ENCODE measurements around the gene ZNF138.
A peak's percentile ranks its signal among the peaks of the same experiment; 100 is the strongest.

ZNF138 gene

DNA sequence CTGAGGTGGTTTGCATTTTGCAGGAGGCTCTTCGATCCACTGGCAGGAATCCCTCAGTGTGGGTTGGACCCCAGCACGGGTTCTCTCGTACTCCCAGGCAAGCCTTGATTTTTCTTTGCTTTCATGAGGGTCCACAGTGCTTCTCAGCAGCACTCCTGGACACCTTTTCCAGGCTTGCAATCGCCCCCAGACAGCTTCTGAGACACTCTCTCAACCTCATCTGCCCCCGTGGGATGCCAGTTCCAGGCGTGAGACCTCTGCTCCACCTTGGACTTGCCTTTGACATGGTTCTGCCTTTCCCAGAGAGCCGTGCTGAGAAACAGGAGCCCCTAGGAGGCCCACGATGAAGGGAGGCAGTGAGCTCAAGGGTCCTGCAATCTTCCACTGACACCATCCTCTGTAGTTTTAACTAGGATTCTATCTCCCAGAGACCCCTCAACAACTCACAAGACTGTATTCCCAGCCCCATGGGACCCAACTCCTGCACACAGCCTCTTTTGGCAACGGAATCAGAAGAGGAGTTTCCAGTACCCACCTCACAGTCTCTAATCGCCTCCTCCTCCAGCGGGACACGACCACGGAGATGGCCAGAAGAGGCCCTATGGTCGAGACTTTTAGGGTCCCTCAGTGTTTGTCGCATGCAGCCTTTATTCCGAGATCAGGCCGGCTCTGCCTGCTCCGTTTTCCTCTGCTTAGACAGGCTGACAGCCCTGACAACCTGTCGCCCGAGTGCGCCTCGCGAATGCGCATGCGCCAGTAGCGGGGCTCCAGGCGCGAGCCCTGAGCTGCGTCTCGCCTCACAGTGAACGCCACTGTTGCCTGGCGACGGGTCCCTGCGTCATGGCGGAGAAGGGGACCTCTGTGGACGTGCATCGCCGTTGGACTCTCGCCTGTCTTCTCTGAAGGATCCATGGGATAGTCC, 82.8 kb downstream of the ZNF138 start:
- DNase-seq: no peak

DNA sequence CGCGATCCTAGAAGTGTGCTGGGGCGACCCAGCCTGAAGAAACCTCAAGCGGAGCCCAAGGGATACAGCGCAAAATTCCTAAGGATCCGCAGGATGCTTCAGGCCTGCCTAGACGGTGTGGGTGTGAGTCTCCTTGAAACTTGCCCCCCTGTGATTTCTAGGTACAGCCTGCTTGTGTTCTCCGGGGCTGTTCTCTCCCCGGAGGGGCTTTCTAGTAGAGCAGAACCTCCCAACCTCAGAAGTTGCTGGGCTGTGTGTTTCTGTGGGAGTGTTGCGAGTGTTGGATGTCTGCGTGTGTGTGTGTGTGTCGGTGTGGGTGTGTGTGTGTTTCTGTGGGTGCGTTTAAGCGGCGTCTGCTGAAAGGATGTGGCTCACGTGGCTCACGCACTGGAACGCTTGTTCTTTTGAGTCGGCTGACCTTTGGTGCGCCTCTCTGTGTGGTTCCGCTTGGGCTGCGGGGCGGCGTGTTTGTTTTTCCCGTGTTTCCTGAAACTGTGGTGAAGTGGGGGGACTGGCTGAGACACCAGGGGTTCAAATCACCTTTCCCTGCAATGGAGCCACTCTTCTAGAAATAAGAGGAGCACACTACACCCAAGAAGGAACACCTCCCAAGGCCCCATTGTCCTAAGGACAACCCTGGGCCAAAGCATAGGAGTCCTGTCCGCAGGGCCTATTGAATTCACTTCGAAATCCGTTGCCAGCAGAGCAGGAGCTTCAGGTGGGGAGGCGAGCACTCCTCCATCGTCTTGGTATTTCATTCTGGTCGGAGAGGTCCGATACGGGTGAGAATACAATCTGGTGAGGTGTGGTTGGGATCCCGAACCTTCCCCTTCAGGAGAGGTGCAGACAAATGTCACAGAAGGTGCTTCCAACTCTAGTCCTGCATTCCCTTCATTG, 83.7 kb downstream of the ZNF138 start:
- no peak for DNase-seq

DNA sequence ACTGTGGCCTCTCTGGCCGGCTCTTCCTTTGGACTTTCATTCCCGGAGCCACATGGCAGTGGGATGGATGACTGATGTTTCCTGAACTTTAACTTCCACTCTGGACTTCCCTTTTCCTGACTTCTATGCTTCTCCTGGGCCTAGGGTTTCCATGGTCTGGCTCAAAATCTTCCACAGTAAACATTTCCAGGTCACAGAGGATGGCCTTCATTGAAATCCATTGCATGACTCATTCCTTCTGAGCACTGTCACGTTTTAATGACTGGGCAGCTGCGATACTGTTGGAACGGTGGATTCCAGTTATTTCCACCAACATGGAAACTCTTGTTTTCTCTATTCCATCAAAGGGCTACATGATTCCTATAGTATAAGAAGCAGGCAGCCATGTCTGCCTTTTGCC, 84.5 kb downstream of the ZNF138 start:
- DNase-seq: no peak

DNA sequence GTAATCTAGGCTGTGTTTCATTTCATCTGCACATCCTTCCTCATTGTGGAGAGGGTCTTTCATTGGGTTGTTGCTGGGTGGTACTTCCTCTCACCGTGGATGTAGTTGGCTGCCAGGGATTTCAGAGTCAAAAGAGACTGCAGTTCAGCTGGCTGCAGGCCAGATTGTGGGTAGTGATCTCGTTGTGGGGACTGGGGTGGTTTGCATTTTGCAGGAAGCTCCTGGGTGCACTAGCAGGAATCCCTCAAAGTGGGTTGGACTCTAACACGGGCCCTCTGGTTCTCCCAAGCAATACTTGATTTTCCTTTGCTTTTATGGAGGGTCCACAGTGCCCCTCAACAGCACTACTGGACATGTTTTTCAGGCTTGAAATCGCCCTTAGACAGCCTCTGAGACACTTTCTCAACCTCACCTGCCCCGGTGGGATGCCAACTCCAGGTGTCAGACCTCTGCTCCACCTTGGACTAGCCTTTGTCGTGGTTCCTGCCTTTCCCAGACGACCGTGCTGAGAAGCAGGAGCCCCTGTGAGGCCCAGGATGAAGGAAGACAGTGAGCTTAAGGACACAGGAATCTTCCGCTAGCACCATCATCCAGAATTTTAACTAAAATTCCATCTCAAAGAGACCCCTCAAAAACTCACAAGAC, 85.0 kb downstream of the ZNF138 start:
- no peak for DNase-seq

DNA sequence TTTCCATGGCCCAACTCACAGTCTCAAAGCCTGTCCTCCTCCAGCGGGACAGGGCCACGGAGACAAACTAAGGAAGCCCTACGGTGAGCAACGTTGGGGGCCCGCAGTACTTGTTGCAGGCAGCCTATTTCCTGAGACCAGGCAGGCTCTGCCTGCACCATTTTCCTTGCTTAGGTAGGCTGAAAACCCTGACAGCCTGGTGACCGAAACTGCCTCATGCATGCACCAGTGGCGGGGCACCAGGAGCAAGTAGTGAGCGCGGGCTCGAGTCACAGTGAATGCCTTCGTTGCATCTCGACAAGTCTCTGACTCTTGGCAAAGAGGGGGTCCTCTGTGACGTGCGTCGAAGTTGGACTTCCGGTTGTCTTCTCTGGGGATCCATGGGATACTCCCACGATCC, 85.6 kb downstream of the ZNF138 start:
- no peak for DNase-seq

DNA sequence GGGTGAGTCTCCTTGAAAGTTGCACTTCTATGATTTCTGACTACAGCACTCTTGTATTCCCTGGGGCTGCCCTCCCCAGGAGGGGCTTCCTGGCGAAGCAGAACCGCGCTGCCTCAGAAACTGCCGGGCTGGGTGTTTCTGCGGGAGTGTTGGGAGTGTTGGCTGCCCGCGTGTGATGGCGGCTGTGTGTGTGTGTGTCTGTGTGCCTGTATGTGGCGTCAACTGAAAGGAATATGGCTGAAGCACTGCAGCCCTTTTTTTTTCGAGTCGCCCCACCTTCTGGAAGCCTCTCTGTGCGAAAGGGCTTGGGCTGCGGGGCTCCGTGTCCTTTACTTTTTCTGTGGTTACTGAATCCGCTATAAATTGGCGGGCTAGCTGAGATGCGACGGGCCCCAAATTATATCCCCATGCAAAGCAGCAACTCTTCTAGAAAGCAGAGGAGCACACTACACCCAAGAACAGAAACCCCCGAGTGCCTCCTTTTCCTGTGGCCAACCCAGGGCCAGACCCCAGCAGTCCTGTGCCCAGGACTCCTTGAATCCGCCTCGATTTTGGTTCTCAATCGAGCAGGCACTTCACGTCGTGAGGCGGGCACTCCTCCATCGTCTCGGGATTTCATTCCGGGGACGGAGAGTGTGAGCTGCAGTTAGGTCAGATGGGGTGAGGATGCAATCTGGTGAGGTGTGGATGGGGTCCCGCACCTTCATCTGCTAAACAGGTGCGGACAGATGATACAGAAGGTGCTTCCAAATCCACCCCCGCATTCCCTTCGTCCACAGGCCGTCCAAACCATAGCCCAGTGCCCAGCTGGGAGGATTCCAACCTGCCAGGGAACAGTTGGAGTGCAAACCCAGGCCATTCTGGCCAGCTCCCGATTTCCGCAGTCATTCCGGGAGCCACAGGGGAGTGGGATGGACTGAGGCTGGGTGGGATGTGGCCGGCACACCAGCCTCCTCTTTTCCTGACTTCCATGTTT, 86.4 kb downstream of the ZNF138 start:
- no peak for DNase-seq

DNA sequence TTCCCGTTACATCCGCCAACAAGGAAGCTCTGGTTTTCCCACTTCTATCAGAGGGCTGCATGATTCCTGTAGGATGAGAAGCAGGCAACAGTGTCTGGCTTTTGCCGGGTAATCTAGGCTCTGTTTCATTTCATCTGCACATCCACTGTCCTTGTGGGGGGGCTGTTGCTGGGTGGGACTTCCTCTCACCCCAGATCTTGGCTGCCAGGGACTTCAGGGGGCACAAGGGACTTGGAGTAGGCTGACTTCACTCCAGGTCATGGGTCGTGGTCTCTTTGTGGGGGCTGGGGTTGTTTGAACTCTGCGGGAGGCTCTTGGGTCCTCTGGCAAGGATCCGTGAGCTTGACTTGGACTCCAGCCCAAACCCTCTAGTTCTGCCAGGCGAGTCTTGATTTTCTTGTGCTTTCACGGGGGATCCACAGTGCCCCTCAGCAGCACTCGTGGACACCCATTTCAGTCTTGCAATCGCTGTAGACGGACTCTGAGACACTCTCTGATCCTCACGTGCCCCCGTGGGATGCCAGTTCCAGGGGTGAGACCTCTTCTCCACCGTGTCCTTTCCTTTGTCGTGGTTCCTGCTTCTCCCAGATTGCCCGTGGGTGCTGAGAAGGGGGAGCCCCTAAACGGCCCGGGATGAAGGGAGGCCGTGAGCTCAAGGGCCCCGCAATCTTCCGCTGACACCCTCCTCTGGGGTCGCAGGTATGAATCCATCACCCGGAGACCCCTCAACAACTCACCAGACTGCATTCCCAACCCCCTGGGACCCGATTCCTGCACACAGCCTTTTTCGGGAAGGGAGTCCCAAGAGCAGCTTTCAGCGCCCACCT, 87.4 kb downstream of the ZNF138 start:
- no peak for DNase-seq

DNA sequence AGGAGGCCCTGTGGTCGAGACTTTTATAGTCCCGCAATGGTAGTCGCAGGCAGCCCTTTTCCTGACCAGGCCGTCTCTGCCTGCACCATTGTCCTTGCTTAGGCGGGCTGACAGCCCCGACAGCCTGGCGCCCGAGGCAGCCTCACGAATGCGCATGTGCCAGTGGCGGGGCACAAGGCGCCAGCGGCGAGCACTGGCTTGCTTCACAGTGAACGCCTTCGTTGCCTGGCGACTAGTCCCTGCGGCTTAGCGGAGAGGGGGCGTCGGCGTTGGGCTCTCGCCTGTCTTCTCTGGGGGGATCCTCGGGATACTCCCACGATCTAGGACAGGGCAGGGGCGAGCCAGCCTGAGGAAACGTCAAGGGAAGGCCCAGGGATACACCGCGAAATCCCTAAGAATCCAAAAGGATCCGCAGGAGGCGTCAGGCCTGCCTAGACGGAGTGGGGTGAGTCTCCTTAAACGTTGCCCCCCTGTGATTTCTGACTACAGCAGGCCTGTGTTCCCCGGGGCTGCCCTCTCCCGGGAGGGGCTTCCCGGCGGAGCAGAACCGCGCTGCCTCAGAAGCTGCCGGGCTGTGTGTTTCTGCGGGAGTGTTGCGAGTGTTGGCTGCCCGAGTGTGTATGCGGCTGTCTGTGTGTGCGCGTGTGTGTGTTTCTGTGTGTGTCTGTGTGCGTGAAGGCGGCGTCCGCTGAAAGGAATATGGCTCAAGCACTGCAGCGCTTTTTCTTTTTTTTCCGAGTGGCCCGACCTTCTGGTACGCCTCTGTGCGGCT, 88.3 kb downstream of the ZNF138 start:
- DNase-seq: peak; percentile 32
